Measurements from ENCODE around the gene RELB. TPM values are rescaled to one million over a fixed set of nuclear protein-coding genes. Genes with fewer than 3 reads are reported as not detected.
"Not testable (repeated sequence)": the region's sequence is repeated elsewhere in the genome, so short reads cannot be mapped to it uniquely, and the experiment has no call there.

RELB gene
- total and polyA plus RNA-seq, 5 donors = 2.3 to 6.5 (median 3.0) TPM

GRCh38 chr19:44961821-44962220 is 39.4 kb upstream of the RELB start:
- H3K4me1 ChIP-seq (ENCODE audit: control insufficient read depth, insufficient read depth, low read length) = no peaks in the 10 kb centered on the region
- DNase-seq (no peak), ATAC-seq (no peak)
- H3K27ac ChIP-seq (ENCODE audit: low read length) = no peak overlapping the region
- H3K27me3 ChIP-seq (ENCODE audit: control insufficient read depth, insufficient read depth) = no peaks in the 10 kb centered on the region
- H3K4me3 ChIP-seq (ENCODE audit: low read length) = no peak overlapping the region
- intact Hi-C loops (cut with DNase I) = no loop called here
- H3K9me3 ChIP-seq (ENCODE audit: control insufficient read depth, low read length) = no peaks in the 10 kb centered on the region
- 93% methylated on average over 8 of the region's 8 CpGs for WGBS

GRCh38 chr19:44968118-44968517 is 33.1 kb upstream of the RELB start:
- DNase-seq (no peak), ATAC-seq (no peak)
- Histone ChIP-seq H3K27me3 (ENCODE audit: control insufficient read depth, insufficient read depth) (no peaks in the 10 kb centered on the region), H3K9me3 (ENCODE audit: control insufficient read depth, low read length) (no peaks in the 10 kb centered on the region), H3K27ac (ENCODE audit: low read length) (no peak overlapping the region), H3K4me3 (ENCODE audit: low read length) (no peak overlapping the region), H3K4me1 (ENCODE audit: control insufficient read depth, insufficient read depth, low read length) (no peaks in the 10 kb centered on the region)
- WGBS = 88% methylated on average over 5 of the region's 5 CpGs
- intact Hi-C loops (cut with DNase I) = no loop called here

GRCh38 chr19:44968670-44969069 is 32.6 kb upstream of the RELB start:
- intact Hi-C loops (cut with DNase I) = no loop called here
- 93% methylated on average over 4 of the region's 4 CpGs for WGBS

GRCh38 chr19:44969437-44969836 is 31.8 kb upstream of the RELB start:
- H3K27ac ChIP-seq (ENCODE audit: low read length) = no peak overlapping the region
- H3K27me3 ChIP-seq (ENCODE audit: control insufficient read depth, insufficient read depth) = no peaks in the 10 kb centered on the region
- H3K4me3 ChIP-seq (ENCODE audit: low read length) = no peak overlapping the region
- H3K9me3 ChIP-seq (ENCODE audit: control insufficient read depth, low read length) = no peaks in the 10 kb centered on the region
- DNase-seq = no peak
- no peaks in the 10 kb centered on the region for H3K4me1 ChIP-seq (ENCODE audit: control insufficient read depth, insufficient read depth, low read length)
- intact Hi-C loops (cut with DNase I) = no loop called here
- ATAC-seq = no peak
- WGBS = 96% methylated on average over 5 of the region's 5 CpGs

More at GRCh38 chr19:44968670-44969069, 32.6 kb upstream of the RELB start:
- Histone ChIP-seq H3K27me3 (ENCODE audit: control insufficient read depth, insufficient read depth) (no peaks in the 10 kb centered on the region), H3K4me3 (ENCODE audit: low read length) (no peak overlapping the region), H3K4me1 (ENCODE audit: control insufficient read depth, insufficient read depth, low read length) (no peaks in the 10 kb centered on the region), H3K9me3 (ENCODE audit: control insufficient read depth, low read length) (no peaks in the 10 kb centered on the region), H3K27ac (ENCODE audit: low read length) (no peak overlapping the region)
- DNase-seq = no peak
- ATAC-seq = no peak

- H3K27ac ChIP-seq (ENCODE audit: low read length); ATAC-seq; DNase-seq; H3K9me3 ChIP-seq (ENCODE audit: control insufficient read depth, low read length); intact Hi-C loops (cut with DNase I); H3K27me3 ChIP-seq (ENCODE audit: control insufficient read depth, insufficient read depth); H3K4me1 ChIP-seq (ENCODE audit: control insufficient read depth, insufficient read depth, low read length); H3K4me3 ChIP-seq (ENCODE audit: low read length): not testable (repeated sequence)
- 93% methylated on average over 6 of the region's 6 CpGs for WGBS
Measured at GRCh38 chr19:44971451-44971850, 29.8 kb upstream of the RELB start.

- WGBS = 90% methylated on average over 13 of the region's 13 CpGs
- DNase-seq = no peak
Measured at GRCh38 chr19:44972802-44973201, 28.5 kb upstream of the RELB start.

GRCh38 chr19:44973982-44974735 is 27.1 kb upstream of the RELB start:
- H3K27me3 ChIP-seq (ENCODE audit: control insufficient read depth, insufficient read depth) = no peaks in the 10 kb centered on the region
- intact Hi-C loops (cut with DNase I) = no loop called here
- H3K4me1 ChIP-seq (ENCODE audit: control insufficient read depth, insufficient read depth, low read length) = no peaks in the 10 kb centered on the region
- ATAC-seq (no peak), DNase-seq (no peak)
- WGBS = 90% methylated on average over 21 of the region's 21 CpGs
- H3K4me3 ChIP-seq (ENCODE audit: low read length) = no peak overlapping the region
- H3K27ac ChIP-seq (ENCODE audit: low read length) = no peak overlapping the region
- no peaks in the 10 kb centered on the region for H3K9me3 ChIP-seq (ENCODE audit: control insufficient read depth, low read length)

More at GRCh38 chr19:44972802-44973201, 28.5 kb upstream of the RELB start:
- Histone ChIP-seq H3K4me1 (ENCODE audit: control insufficient read depth, insufficient read depth, low read length) (no peaks in the 10 kb centered on the region), H3K27ac (ENCODE audit: low read length) (no peak overlapping the region), H3K4me3 (ENCODE audit: low read length) (no peak overlapping the region), H3K27me3 (ENCODE audit: control insufficient read depth, insufficient read depth) (no peaks in the 10 kb centered on the region), H3K9me3 (ENCODE audit: control insufficient read depth, low read length) (no peaks in the 10 kb centered on the region)
- intact Hi-C loops (cut with DNase I) = no loop called here
- ATAC-seq = no peak

GRCh38 chr19:44974857-44975256 is 26.4 kb upstream of the RELB start:
- Histone ChIP-seq H3K4me1 (ENCODE audit: control insufficient read depth, insufficient read depth, low read length) (no peaks in the 10 kb centered on the region), H3K27ac (ENCODE audit: low read length) (no peak overlapping the region), H3K27me3 (ENCODE audit: control insufficient read depth, insufficient read depth) (no peaks in the 10 kb centered on the region), H3K4me3 (ENCODE audit: low read length) (no peak overlapping the region), H3K9me3 (ENCODE audit: control insufficient read depth, low read length) (no peaks in the 10 kb centered on the region)
- DNase-seq = no peak
- intact Hi-C loops (cut with DNase I) = no loop called here
- 91% methylated on average over 5 of the region's 5 CpGs for WGBS
- ATAC-seq = no peak

- 97% methylated on average over 4 of the region's 4 CpGs for WGBS
- intact Hi-C loops (cut with DNase I) = no loop called here
Measured at GRCh38 chr19:44975444-44975843, 25.8 kb upstream of the RELB start.

GRCh38 chr19:44984005-44984404 is 17.3 kb upstream of the RELB start:
- DNase-seq = no peak
- Histone ChIP-seq H3K27ac (ENCODE audit: low read length) (no peak overlapping the region), H3K27me3 (ENCODE audit: control insufficient read depth, insufficient read depth) (no peaks in the 10 kb centered on the region), H3K4me3 (ENCODE audit: low read length) (no peak overlapping the region), H3K9me3 (ENCODE audit: control insufficient read depth, low read length) (no peaks in the 10 kb centered on the region), H3K4me1 (ENCODE audit: control insufficient read depth, insufficient read depth, low read length) (no peaks in the 10 kb centered on the region)
- intact Hi-C loops (cut with DNase I) = no loop called here
- ATAC-seq = no peak
- WGBS = 82% methylated on average over 9 of the region's 9 CpGs

More at GRCh38 chr19:44975444-44975843, 25.8 kb upstream of the RELB start:
- Histone ChIP-seq H3K4me3 (ENCODE audit: low read length) (no peak overlapping the region), H3K9me3 (ENCODE audit: control insufficient read depth, low read length) (no peaks in the 10 kb centered on the region), H3K27ac (ENCODE audit: low read length) (no peak overlapping the region), H3K4me1 (ENCODE audit: control insufficient read depth, insufficient read depth, low read length) (no peaks in the 10 kb centered on the region), H3K27me3 (ENCODE audit: control insufficient read depth, insufficient read depth) (no peaks in the 10 kb centered on the region)
- DNase-seq (no peak), ATAC-seq (no peak)

GRCh38 chr19:44985445-44985844 is 15.8 kb upstream of the RELB start:
- 83% methylated on average over 4 of the region's 4 CpGs for WGBS
- Histone ChIP-seq H3K4me1 (ENCODE audit: control insufficient read depth, insufficient read depth, low read length) (no peaks in the 10 kb centered on the region), H3K27ac (ENCODE audit: low read length) (no peak overlapping the region), H3K27me3 (ENCODE audit: control insufficient read depth, insufficient read depth) (no peaks in the 10 kb centered on the region), H3K9me3 (ENCODE audit: control insufficient read depth, low read length) (no peaks in the 10 kb centered on the region), H3K4me3 (ENCODE audit: low read length) (no peak overlapping the region)
- intact Hi-C loops (cut with DNase I) = no loop called here
- DNase-seq = no peak
- ATAC-seq = no peak

- Histone ChIP-seq H3K27me3 (ENCODE audit: control insufficient read depth, insufficient read depth) (no peaks in the 10 kb centered on the region), H3K4me1 (ENCODE audit: control insufficient read depth, insufficient read depth, low read length) (no peaks in the 10 kb centered on the region), H3K27ac (ENCODE audit: low read length) (no peak overlapping the region), H3K9me3 (ENCODE audit: control insufficient read depth, low read length) (no peaks in the 10 kb centered on the region), H3K4me3 (ENCODE audit: low read length) (no peak overlapping the region)
- 88% methylated on average over 7 of the region's 7 CpGs for WGBS
- intact Hi-C loops (cut with DNase I) = no loop called here
- DNase-seq = no peak
- ATAC-seq = no peak
Measured at GRCh38 chr19:44986389-44986788, 14.9 kb upstream of the RELB start.

All from right cardiac atrium (tissue), 5 donors.